ENCODE measurements around the gene CFC1B. TPM values are rescaled to one million over a fixed set of nuclear protein-coding genes. Genes with fewer than 3 reads are reported as not detected.

The CFC1B gene
- not detected in 2 replicates for total RNA-seq

DNA sequence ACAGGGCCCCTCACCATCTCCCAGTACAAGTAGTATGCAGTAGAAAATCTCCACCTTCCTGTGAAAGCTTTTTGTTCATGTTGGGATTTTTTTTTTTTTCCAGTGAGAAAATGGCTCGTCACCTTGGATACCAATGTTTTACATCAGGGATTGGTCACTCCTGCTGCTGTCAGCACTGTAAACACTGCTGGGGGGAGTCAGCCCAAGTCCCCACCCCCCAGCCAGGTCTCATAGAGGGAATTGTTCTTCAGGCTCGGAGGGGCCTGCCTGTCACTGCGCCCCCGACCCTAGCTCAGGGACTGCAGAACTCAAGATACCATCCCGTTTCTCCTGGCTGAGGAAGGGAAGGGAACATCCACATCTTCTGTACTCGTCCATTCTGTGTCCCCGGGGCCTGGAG, at the start of gene CFC1B:
Gene CFC1B (plus strand): TSS at position 231 of the 400 bp plus-strand sequence. CDS start 263 bp downstream, outside the sequence.

GRCh38 chr2:130509228-130509627, 11.8 kb upstream of the CFC1B start, which contains the start of gene POTEI:
TSS of gene POTEI (minus strand) at chr2:130509328. CDS start at chr2:130509235, 93 bp downstream.

Other genes with a start within 250 kb of the CFC1B start
- gene IMP4, start 178.3 kb upstream of the CFC1B start, total RNA-seq: 71.8 and 94.4 TPM in 2 replicates
- gene PTPN18, start 165.2 kb upstream of the CFC1B start, total RNA-seq: 20.0 and 21.7 TPM in 2 replicates
- not detected in 2 replicates for gene POTEI, start 11.9 kb upstream of the CFC1B start, total RNA-seq
- gene CFC1, start 78.4 kb downstream of the CFC1B start, total RNA-seq: not detected in 2 replicates
- not detected in 2 replicates for gene POTEJ, start 90.2 kb downstream of the CFC1B start, total RNA-seq
- gene GPR148, start 207.8 kb downstream of the CFC1B start, total RNA-seq: not detected in 2 replicates
- not detected in 2 replicates for gene AMER3, start 234.3 kb downstream of the CFC1B start, total RNA-seq